GM23248 (cell line): ENCODE data around the gene KRT78. TPM values are rescaled to one million over a fixed set of nuclear protein-coding genes. Genes with fewer than 3 reads are reported as not detected.

Experiments
- DNase-seq: peaks from one replicate; pipeline ENCODE4 v3.0.0-alpha.2; 2015
- H2AFZ ChIP-seq: fragments of 200-600 bp; sonication (generic); 2 replicates; pipeline ENCODE4 v1.6.1; 2016; ENCODE audit warnings: antibody characterized with exemption
- H3F3A ChIP-seq: fragments of 200-600 bp; sonication (generic); 2 replicates; pipeline ENCODE4 v1.6.1; 2016; ENCODE audit warnings: mild to moderate bottlenecking, antibody characterized with exemption, mixed run types; ENCODE audit not compliant: insufficient read depth
- H3K27ac ChIP-seq: fragments of 200-600 bp; sonication (generic); 2 replicates; pipeline ENCODE4 v1.5.1; 2016; ENCODE audit warnings: mild to moderate bottlenecking
- H3K27me3 ChIP-seq: fragments of 200-600 bp; sonication (generic); replicated peaks from 2 replicates; pipeline ENCODE4 v1.6.1; 2016; ENCODE audit warnings: mild to moderate bottlenecking; ENCODE audit not compliant: insufficient read depth
- H3K36me3 ChIP-seq: fragments of 200-600 bp; sonication (generic); 2 replicates; pipeline ENCODE4 v1.6.1; 2016; ENCODE audit warnings: low read depth, mild to moderate bottlenecking
- H3K4me1 ChIP-seq: fragments of 200-600 bp; sonication (generic); 2 replicates; pipeline ENCODE4 v1.6.1; 2016; ENCODE audit warnings: mild to moderate bottlenecking; ENCODE audit not compliant: insufficient read depth
- H3K4me2 ChIP-seq: fragments of 200-600 bp; sonication (generic); one replicate; pipeline ENCODE4 v1.6.1; 2016; ENCODE audit warnings: mild to moderate bottlenecking; ENCODE audit not compliant: unreplicated experiment
- H3K4me3 ChIP-seq: fragments of 200-600 bp; sonication (generic); 2 replicates; pipeline ENCODE4 v1.5.1; 2016; ENCODE audit warnings: mild to moderate bottlenecking
- H3K79me2 ChIP-seq: fragments of 200-600 bp; sonication (generic); 2 replicates; pipeline ENCODE4 v1.6.1; 2016; ENCODE audit warnings: mild to moderate bottlenecking; ENCODE audit not compliant: insufficient read depth
- H3K9ac ChIP-seq: fragments of 200-600 bp; sonication (generic); 2 replicates; pipeline ENCODE4 v1.6.1; 2016; ENCODE audit warnings: mild to moderate bottlenecking
- H3K9me2 ChIP-seq: fragments of 200-600 bp; sonication (generic); 2 replicates; pipeline ENCODE4 v1.6.1; 2016; ENCODE audit warnings: mixed run types, mild to moderate bottlenecking, moderate library complexity; ENCODE audit not compliant: insufficient read depth
- H3K9me3 ChIP-seq: fragments of 200-600 bp; sonication (generic); one replicate; pipeline ENCODE4 v1.6.1; 2017; ENCODE audit warnings: low read depth
- H4K20me1 ChIP-seq: fragments of 200-600 bp; sonication (generic); 2 replicates; pipeline ENCODE4 v1.6.0; 2016; ENCODE audit not compliant: insufficient read depth
- EZH2 ChIP-seq: fragments of 200-600 bp; sonication (generic); IDR thresholded peaks from 2 replicates; pipeline ENCODE4 v1.6.1; 2018; ENCODE audit warnings: antibody characterized with exemption, mild to moderate bottlenecking; ENCODE audit not compliant: insufficient read depth, poor library complexity, severe bottlenecking
- EZH2phosphoT487 ChIP-seq: fragments of 200-600 bp; sonication (generic); IDR thresholded peaks from 2 replicates; pipeline ENCODE4 v1.6.1; 2018; ENCODE audit warnings: antibody characterized with exemption, moderate library complexity, mild to moderate bottlenecking, low read depth; ENCODE audit not compliant: insufficient read depth
- WGBS, 2 experiments: methylation state at CpG; one replicate each; pipeline ENCODE4 v1.1.6; 2015 to 2017; ENCODE audit warnings: low lambda C conversion rate in 2 of 2, low coverage in 1 of 2; ENCODE audit errors: missing lambda C conversion rate in 2 of 2; 5-methylcytosine and 5-hydroxymethylcytosine counted together
- in situ Hi-C: fragments of 300-500 bp; cut with MboI; formaldehyde crosslinking; loops from 2 replicates; pipeline ENCODE4 v1.15.0; 2020
- polyA plus RNA-seq: library from polyadenylated mRNA; unstranded; fragments of >200 nt; fragmentation: Nextera tagmentation; extraction: Ambion mirVana; gene quantifications from 2 replicates; pipeline ENCODE4 v1.2.1, GENCODE V29; 2016
- total RNA-seq: library from RNA; depleted of rRNA; stranded (reverse); fragments of >200 nt; shearing (Covaris generic); gene quantifications from 2 replicates; pipeline ENCODE4 v1.2.3, GENCODE V29; 2014

The KRT78 gene
- total and polyA plus RNA-seq, 2 experiments from 2014 or later: not detected

- DNase-seq: no peak
- in situ Hi-C loops: loop anchor here (10.0 kb wide), 1 partner anchor 718 kb away; no protein-coding TSS in a partner anchor
- H3F3A ChIP-seq: peaks cover 26% of the 10 kb centered on the region
- no peak overlapping the region for H2AFZ ChIP-seq
- no peaks in the 10 kb centered on the region for H3K36me3 ChIP-seq
- no peak overlapping the region for H3K4me3 ChIP-seq
- H3K4me2 ChIP-seq: peak overlapping the region; percentile 68
- H3K9ac ChIP-seq: peak overlapping the region; percentile 89
- H3K9me2 ChIP-seq: no peaks in the 10 kb centered on the region
- H4K20me1 ChIP-seq: no peaks in the 10 kb centered on the region
- WGBS, 2 experiments: 98 to 99% methylated on average over 13 of the region's 13 CpGs
- no peaks in the 10 kb centered on the region for H3K79me2 ChIP-seq
- H3K27me3 ChIP-seq: no peaks in the 10 kb centered on the region
- H3K9me3 ChIP-seq: no peaks in the 10 kb centered on the region
- peak overlapping the region; percentile 93 for H3K27ac ChIP-seq
- H3K4me1 ChIP-seq: peaks cover 41% of the 10 kb centered on the region
- TF ChIP-seq EZH2: no peak
- no peak for TF ChIP-seq EZH2phosphoT487
Observed at GRCh38 chr12:52872644-52873389, 24.0 kb upstream of the KRT78 start.

DNA sequence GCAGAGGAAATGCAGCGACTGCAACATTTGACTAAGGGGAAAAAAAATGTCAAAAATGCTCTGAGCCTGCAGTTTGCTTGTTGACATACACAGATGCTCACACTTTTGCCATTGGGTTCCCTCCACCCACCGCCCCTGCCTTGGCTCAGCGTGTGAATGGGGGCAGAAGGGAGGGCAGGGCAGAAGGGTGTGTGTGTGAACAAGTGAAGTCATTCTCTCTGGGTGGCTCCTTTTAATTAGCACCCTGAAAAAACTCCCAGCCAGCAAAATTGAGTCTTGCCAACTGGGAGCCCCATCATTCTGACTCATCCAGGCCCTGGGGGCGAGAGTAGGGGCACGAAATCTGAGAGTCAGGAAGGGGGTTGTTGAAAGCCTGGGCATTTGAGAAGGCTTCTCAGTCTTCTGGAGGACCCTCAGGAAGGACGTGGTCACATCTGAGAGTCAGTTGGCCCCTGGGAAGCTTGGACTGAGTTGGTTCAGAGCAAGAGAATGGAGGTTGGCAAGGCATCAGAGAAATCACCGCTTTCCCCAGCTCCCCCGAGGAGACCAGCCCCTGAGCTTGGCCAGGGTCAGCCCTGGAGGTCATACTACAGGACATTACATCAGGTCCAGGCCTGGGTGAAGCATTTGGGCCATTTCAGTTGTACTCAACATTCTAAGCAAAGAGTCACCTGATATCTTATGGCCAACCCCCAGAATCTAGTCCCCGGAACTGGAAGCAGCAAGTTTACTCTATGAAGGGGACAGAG is 22.7 kb upstream of the KRT78 start:
- TF ChIP-seq EZH2: no peak
- no peak for TF ChIP-seq EZH2phosphoT487
- in situ Hi-C loops: loop anchor here (10.0 kb wide), 1 partner anchor 717 kb away; no protein-coding TSS in a partner anchor
- Histone ChIP-seq H3K9me2 (no peaks in the 10 kb centered on the region), H4K20me1 (no peaks in the 10 kb centered on the region), H3K36me3 (no peaks in the 10 kb centered on the region), H3F3A (peaks cover 26% of the 10 kb centered on the region), H3K79me2 (no peaks in the 10 kb centered on the region), H3K27me3 (no peaks in the 10 kb centered on the region), H2AFZ (no peak overlapping the region), H3K9ac (peak overlapping the region; percentile 82), H3K4me2 (peak overlapping the region; percentile 79), H3K4me1 (peaks cover 41% of the 10 kb centered on the region), H3K9me3 (no peaks in the 10 kb centered on the region), H3K4me3 (peak overlapping the region; percentile 10; the same call in 1 of the 2 replicates), H3K27ac (peak overlapping the region; percentile 93)
- 29 to 30% methylated on average over 9 of the region's 9 CpGs for WGBS, 2 experiments
- DNase-seq: peak; percentile 93

DNA sequence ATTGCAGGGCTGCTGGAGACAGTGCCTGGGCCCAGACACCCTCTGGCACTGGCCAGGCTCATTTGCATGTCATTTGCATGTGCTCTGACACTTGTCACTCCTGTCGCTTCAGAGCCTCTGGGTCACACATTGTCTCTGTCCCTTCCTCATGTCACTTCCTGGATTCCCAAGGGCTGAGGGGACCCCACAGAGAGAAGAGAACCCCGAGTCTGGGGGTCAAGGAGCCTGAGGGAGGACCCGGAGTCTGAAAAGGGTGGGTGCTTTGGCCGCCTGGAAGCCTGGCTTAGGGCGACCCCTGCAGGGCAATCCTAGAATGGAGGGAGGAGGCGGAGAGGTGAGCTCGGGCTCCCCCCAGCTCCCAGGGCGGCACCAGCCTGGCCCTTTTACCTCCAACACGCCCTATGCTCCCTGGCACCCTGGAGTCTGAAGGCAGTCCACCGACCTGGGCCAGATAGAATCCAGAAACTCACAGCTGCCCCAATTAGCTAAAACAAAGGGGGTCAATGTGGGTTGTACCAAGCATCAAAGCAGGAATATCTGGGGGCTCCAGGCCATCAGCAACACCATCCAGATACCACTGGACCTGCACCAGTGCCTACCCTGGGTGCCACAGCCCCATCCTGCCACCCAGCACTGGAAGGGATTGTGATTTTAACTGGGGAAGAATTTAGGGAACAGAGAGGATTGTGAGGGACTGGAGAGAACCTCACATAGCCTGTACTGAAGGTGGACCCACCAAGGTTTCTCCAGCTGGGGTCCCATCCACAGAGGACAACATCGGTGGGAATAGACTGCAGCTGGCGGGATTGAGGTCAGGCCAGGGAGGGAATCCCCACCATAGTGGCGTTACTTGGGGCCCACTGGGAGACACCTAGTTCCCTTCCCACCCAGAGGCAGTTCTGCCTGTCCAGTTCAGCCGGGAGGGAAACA is 21.8 kb upstream of the KRT78 start:
- WGBS, 2 experiments: 41 to 45% methylated on average over 14 of the region's 14 CpGs
- Histone ChIP-seq H4K20me1 (no peaks in the 10 kb centered on the region), H3K9me2 (no peaks in the 10 kb centered on the region), H3K4me1 (peaks cover 41% of the 10 kb centered on the region), H3K36me3 (no peaks in the 10 kb centered on the region), H2AFZ (no peak overlapping the region), H3K27ac (peak overlapping the region; percentile 93), H3K9me3 (no peaks in the 10 kb centered on the region), H3K79me2 (no peaks in the 10 kb centered on the region), H3K9ac (peak overlapping the region; percentile 82), H3K4me2 (peak overlapping the region; percentile 62), H3F3A (peaks cover 26% of the 10 kb centered on the region), H3K27me3 (no peaks in the 10 kb centered on the region), H3K4me3 (peak overlapping the region; percentile 19; the same call in 1 of the 2 replicates)
- TF ChIP-seq EZH2phosphoT487: no peak
- no peak for TF ChIP-seq EZH2
- in situ Hi-C loops: loop anchor here (10.0 kb wide), 1 partner anchor 716 kb away; no protein-coding TSS in a partner anchor
- peak; percentile 56 for DNase-seq
